Pancreas (tissue), 10 donors: ENCODE measurements around the gene OR51B2. TPM values are rescaled to one million over a fixed set of nuclear protein-coding genes. Genes with fewer than 3 reads are reported as not detected.

ENCODE experiments used
- ATAC-seq, 4 donors: fragments of 200-7000 bp; cut with Tn5 transposase; one replicate each; pipeline versions ENCODE4 v1.8.0 to v1.9.1; 2020; ENCODE audit warnings: mild to moderate bottlenecking in 4 of 4, moderate library complexity in 4 of 4
- DNase-seq, 6 donors: peaks; one replicate each; pipeline ENCODE4 v3.0.0-alpha.2; 2020
- FAIRE-seq: peaks from 2 replicates; lab custom pipeline; 2012; peaks lifted over from hg19 to GRCh38; lab: Jason Lieb, UNC
- H3K27ac ChIP-seq, 4 donors: fragments of 200-600 bp; sonication (generic); 1 replicate in 3 of 4; 2 replicates in 1 of 4; pipeline versions ENCODE4 v1.5.0 to v1.8.0; 2020
- H3K27me3 ChIP-seq, 4 donors: fragments of 200-600 bp; one replicate each; pipeline ENCODE4 v1.8.0; 2021
- H3K36me3 ChIP-seq, 3 donors: fragments of 200-600 bp; sonication (generic) in 1 of 3; one replicate each; pipeline versions ENCODE4 v1.5.0 to v1.8.0; 2020 to 2021
- H3K4me1 ChIP-seq, 3 donors: fragments of 200-600 bp; one replicate each; pipeline ENCODE4 v1.8.0; 2021
- H3K4me3 ChIP-seq, 4 donors: fragments of 200-600 bp; sonication (generic) in 2 of 4; one replicate each; pipeline versions ENCODE4 v1.5.0 to v1.8.0; 2020 to 2021
- H3K9me3 ChIP-seq, 4 donors: fragments of 200-600 bp; one replicate each; pipeline ENCODE4 v1.8.0; 2021
- WGBS, 2 donors: extraction: QIAGEN DNeasy Blood & Tissue Kit; methylation state at CpG; one replicate each; pipeline ENCODE4 v1.1.7; 2013; 5-methylcytosine and 5-hydroxymethylcytosine counted together
- intact Hi-C, 3 donors: fragments of 100-400 bp; cut with DNase I; formaldehyde crosslinking; loops; one replicate each; pipeline versions ENCODE4 v1.11.1 to v1.14.2; 2022
- polyA plus RNA-seq, 2 donors: library from polyadenylated mRNA; stranded (reverse); fragments of 200-250 nt; gene quantifications; one replicate each; pipeline ENCODE4 v1.2.3, GENCODE V29; 2013
- total RNA-seq, 6 donors: library from RNA; stranded (reverse); fragmentation: NEBNext Ultra II Directional in 4 of 6; extraction: Animal tissue kit (Norgen Biotek cat#: 25700) in 4 of 6; gene quantifications; one replicate each; pipeline versions ENCODE4 v1.2.1 to v1.2.4, GENCODE V29; 2021 to 2023
- TF ChIP-seq, protein P1 (sequence below), 4 donors: fragments of 200-600 bp; sonication (generic) in 3 of 4; IDR thresholded peaks; one replicate each; pipeline versions ENCODE4 v1.5.0 to v1.8.0; 2021; ENCODE audit warnings: antibody characterized with exemption in 4 of 4
- donor health status: healthy with polysubstance abuse.
- donor health status: DM: no; HTN: no; CAD: no; lungs with moderate emphysema.
- donor health status: DM: no; HTN: no; CAD: no.
- donor health status: control.
- donor health status: control.
- donor health status: Bipolar disorder and iron deficiency.
- donor health status: DM: yes; HTN: yes; CAD: no.
- donor health status: DM: no; HTN: no; CAD: no.
- donor health status: DM: no; HTN: no; CAD: no.
- donor health status: DM: yes; HTN: yes; CAD: no.

The OR51B2 gene
- total and polyA plus RNA-seq, 8 donors, result not detected

DNA sequence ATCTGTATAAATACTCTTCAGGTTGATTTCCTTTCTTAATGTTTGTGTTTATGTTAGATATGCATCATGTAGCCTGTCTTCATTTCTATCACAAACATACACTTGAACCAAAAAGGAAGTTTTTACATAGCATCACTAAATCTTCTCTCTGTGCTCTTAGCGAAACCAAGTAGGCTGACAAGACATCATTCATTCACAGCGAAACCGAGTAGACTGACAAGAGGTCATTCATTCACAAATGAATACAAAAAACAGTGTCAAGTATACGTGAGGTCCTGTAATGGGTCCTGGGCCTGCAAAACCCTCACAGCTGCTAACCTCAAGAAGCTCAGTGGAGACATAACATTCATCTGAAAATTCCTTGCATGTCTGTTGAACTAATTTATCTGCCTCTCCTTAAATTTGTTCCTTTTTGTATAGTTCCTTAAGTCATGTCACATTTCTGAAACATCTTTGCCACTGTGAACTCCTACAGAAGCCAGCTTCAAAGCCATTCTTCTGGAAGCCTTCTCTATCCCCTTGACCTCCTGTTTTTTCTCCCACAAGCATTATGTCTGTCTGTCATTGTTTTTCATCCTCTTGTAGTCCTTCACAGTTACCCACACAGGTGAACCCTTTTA is 44.5 kb downstream of the OR51B2 start:
- intact Hi-C loops, result no loop called here
- TF ChIP-seq, protein P1, sequence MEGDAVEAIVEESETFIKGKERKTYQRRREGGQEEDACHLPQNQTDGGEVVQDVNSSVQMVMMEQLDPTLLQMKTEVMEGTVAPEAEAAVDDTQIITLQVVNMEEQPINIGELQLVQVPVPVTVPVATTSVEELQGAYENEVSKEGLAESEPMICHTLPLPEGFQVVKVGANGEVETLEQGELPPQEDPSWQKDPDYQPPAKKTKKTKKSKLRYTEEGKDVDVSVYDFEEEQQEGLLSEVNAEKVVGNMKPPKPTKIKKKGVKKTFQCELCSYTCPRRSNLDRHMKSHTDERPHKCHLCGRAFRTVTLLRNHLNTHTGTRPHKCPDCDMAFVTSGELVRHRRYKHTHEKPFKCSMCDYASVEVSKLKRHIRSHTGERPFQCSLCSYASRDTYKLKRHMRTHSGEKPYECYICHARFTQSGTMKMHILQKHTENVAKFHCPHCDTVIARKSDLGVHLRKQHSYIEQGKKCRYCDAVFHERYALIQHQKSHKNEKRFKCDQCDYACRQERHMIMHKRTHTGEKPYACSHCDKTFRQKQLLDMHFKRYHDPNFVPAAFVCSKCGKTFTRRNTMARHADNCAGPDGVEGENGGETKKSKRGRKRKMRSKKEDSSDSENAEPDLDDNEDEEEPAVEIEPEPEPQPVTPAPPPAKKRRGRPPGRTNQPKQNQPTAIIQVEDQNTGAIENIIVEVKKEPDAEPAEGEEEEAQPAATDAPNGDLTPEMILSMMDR (IDR thresholded peaks at IDR 0.05), result no peak
- Histone ChIP-seq H3K27me3 (no peaks in the 10 kb centered on the region), H3K4me1 (no peaks in the 10 kb centered on the region), H3K4me3 (no peak overlapping the region), H3K27ac (no peak overlapping the region), H3K36me3 (no peaks in the 10 kb centered on the region), H3K9me3 (no peaks in the 10 kb centered on the region)
- DNase-seq (no peak), ATAC-seq (no peak), FAIRE-seq (no peak)
- 72% methylated on average over 4 of the region's 4 CpGs for WGBS, 2 donors

DNA sequence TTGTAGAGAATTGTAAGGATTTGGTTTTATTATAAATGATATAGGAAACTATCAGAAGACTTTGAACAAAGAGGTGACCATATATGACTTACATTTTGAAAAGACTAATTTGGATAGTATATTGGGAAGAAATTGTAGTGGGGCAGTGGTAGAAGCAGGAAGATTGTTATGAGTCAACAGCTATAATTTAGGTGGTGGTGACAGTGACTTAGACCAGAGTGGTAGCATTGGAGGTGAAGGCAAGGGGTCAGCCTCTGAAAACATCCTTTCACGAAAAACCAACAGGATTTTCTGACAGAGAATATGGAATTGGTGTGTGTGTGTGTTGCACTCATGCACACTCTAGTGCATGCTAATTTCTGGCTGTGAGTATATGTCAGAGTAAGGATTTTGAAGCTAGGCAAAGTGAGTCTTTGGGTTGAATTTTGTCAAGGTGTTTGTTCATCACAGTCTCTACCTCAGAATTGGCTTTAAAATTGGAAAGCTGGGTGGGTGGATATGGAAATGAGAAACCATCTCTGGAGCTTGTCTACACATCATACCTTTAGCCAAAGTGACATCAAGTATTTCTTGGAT is 46.2 kb downstream of the OR51B2 start:
- Histone ChIP-seq H3K4me3 (no peak overlapping the region), H3K4me1 (no peaks in the 10 kb centered on the region), H3K27ac (no peak overlapping the region), H3K27me3 (no peaks in the 10 kb centered on the region), H3K9me3 (no peaks in the 10 kb centered on the region), H3K36me3 (no peaks in the 10 kb centered on the region)
- no peak for DNase-seq
- TF ChIP-seq, protein P1 (IDR thresholded peaks at IDR 0.05), result no peak
- no peak for ATAC-seq
- WGBS, 2 donors, result 65 to 75% methylated on average over 1 of the region's 1 CpG
- intact Hi-C loops, result no loop called here
- FAIRE-seq, result no peak

DNA sequence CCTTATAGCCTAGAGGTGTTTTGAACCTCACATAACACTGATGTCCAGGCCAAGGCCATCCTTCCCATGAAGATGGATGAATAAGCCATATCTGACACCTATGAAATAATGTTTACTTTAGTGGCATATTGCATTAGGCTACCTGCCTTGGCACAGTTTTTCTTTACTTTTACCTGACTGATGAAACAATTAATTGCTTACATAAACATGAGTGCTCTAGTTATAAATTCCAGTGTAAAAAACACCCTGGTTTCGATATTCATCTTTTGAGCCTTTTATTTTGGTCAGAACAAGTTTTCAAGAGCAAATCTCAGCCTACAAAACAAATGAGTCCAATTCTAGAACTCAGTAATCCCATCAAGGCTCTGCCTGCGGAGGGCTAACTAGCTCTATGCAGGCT is 47.4 kb downstream of the OR51B2 start:
- Histone ChIP-seq H3K27ac (no peak overlapping the region), H3K4me3 (no peak overlapping the region), H3K9me3 (no peaks in the 10 kb centered on the region), H3K27me3 (no peaks in the 10 kb centered on the region), H3K36me3 (no peaks in the 10 kb centered on the region), H3K4me1 (no peaks in the 10 kb centered on the region)
- TF ChIP-seq, protein P1 (IDR thresholded peaks at IDR 0.05), result no peak
- DNase-seq (no peak), ATAC-seq (no peak), FAIRE-seq (no peak)
- intact Hi-C loops, result no loop called here
- 63 to 74% methylated on average over 2 of the region's 2 CpGs for WGBS, 2 donors

GRCh38 chr11:5275369-5276110 is 48.6 kb downstream of the OR51B2 start:
- Histone ChIP-seq H3K36me3 (no peaks in the 10 kb centered on the region), H3K27me3 (no peaks in the 10 kb centered on the region), H3K9me3 (no peaks in the 10 kb centered on the region), H3K4me1 (no peaks in the 10 kb centered on the region), H3K4me3 (no peak overlapping the region), H3K27ac (no peak overlapping the region)
- FAIRE-seq (no peak), ATAC-seq (no peak), DNase-seq (no peak)
- intact Hi-C loops, result no loop called here
- TF ChIP-seq, protein P1 (IDR thresholded peaks at IDR 0.05), result no peak
- WGBS, 2 donors, result 59 to 69% methylated on average over 6 of the region's 6 CpGs

DNA sequence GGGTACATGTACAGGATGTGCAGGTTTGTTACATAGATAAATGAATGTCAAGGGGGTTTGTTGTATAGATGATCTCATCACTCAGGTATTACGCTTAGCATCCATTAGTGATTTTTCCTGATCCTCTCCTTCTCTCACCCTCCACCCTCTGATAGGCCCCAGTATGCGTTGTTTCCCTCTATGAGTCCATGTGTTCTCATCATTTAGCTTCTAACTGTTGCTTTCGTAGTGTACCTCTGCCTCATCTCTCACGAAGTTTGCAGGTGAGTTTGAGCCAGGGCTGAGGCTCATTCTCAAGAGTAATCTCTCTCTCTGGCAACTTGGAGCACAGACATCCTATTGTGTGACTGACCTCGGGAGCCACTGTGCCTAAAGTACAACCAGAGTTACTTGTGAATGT is 49.7 kb downstream of the OR51B2 start:
- no peaks in the 10 kb centered on the region for H3K27me3 ChIP-seq
- 53 to 55% methylated on average over 5 of the region's 5 CpGs for WGBS, 2 donors
- no peaks in the 10 kb centered on the region for H3K9me3 ChIP-seq
- H3K27ac ChIP-seq, result no peak overlapping the region
- intact Hi-C loops, result no loop called here
- no peaks in the 10 kb centered on the region for H3K36me3 ChIP-seq
- ATAC-seq, result no peak
- no peak overlapping the region for H3K4me3 ChIP-seq
- no peak for FAIRE-seq
- no peaks in the 10 kb centered on the region for H3K4me1 ChIP-seq
- DNase-seq, result no peak
- TF ChIP-seq, protein P1 (IDR thresholded peaks at IDR 0.05), result no peak
